Endothelial cell of hepatic sinusoid (primary cell): ENCODE measurements around the gene NELFE.
"Not testable (repeated sequence)": the region's sequence is repeated elsewhere in the genome, so short reads cannot be mapped to it uniquely, and the experiment has no call there.

Experiments used
- in situ Hi-C: cut with HindIII; loops from 2 replicates; pipeline ENCODE4 v1.10.0; 2017; ENCODE audit warnings: low sequenced_read_pairs

The NELFE gene

DNA sequence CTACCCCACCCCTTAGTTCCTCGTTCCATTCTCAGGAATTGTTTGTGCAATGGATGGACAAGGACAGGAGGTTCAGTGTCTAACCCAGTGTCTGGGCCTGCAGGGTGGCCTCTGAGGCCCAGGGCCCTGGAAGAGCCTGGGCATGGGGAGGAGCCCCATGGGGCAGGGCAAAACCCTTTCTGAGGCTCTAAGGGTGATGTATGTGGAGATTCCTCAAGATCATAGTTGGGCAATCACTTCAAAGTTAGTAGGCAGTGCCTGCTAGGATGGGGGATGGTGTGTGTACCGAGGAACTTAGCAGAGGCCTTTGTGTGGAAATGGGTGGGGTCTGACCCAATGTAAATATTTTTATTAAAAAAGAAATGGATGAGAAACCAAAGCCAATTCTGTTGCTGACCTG is 38.0 kb downstream of the NELFE start:
- in situ Hi-C loops, result no loop called here

DNA sequence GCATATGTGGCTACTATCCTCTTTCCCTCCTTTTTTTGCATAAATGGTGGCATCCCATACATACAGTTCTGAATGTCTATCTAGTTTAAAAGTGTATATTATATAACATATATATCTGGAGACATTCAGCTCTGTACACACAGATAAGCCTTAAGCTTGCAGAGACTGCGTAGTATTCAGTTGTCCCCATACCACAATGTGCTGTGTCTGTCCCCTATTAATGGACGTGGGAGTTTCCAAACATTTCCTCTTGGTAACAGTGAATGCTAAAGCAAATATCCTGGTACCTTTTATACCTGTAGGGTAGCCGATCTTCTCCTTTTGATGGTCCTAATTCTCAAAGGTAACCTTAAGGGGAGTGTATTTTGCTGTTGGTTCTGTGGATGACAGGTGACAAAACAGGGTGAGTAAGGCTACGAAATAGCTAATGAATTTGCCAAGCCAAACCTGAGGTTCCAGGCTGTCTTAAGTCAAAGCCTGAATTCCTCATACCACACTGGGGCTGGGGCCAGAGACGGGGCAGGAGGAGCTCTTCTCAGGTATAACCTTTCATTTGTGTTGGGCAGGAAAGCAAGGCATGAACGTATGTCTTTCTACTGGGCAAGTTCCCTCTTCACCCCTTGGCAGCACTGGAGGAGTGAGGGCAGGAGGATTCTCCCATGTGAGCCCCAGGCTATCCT is 39.0 kb downstream of the NELFE start:
- in situ Hi-C loops, result no loop called here

- in situ Hi-C loops, result no loop called here
Measured at GRCh38 chr6:31918069-31918720, 40.6 kb downstream of the NELFE start.

- in situ Hi-C loops, result no loop called here
Measured at GRCh38 chr6:31915756-31916155, 43.0 kb downstream of the NELFE start.

DNA sequence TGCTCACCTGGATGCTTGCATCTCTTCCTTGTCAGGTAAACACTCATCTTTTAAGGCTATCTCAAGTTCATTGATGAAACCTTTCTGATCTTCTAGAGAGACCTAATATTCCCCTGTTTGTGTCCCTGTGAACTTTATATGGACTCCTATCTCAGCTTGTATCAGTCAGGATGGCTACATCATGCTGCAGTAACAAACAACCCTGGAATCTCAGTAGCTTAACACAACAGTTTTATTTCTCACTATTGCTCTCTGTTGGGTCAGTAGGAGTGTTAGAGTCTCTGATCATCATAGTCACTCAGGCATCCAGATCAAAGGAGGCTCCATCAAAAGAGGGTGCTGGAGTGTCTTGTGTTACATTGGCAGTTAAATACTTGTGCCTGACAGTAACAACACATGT is 43.4 kb downstream of the NELFE start:
- in situ Hi-C loops, result no loop called here

DNA sequence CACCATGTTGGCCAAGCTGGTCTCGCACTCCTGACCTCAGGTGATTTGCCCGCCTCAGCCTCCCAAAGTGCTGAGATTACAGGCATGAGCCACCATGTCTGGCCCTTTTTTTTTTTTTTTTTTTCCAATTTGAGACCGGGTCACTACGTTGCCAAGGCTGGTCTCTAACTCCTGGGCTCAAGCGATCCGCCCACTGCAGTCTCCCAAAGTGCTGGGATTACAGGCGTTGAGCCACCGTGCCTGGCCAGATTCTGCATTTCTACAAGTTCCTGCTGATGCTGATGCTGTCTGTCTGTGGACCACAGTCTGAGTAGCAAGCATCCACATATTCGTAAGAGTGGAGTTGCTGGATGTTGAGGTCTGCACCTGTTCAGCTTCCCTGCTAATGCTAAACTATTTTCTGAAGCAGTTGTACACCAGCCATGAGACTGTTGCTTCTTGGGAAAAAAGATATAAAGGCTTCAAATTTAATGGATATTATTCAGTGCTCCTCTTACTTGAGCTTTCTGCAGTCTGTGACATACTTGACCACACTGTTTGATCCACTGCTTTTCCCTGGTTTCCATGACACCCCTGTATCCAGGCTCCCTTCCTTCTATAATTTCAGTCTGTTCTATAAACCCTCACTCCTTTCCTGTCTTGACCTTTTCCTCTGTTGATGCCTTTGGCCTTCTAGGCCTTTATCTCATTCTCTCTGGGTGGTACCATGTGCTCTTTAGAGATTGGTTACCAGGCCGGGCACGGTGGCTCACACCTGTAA is 46.8 kb downstream of the NELFE start:
- in situ Hi-C loops, result no loop called here

DNA sequence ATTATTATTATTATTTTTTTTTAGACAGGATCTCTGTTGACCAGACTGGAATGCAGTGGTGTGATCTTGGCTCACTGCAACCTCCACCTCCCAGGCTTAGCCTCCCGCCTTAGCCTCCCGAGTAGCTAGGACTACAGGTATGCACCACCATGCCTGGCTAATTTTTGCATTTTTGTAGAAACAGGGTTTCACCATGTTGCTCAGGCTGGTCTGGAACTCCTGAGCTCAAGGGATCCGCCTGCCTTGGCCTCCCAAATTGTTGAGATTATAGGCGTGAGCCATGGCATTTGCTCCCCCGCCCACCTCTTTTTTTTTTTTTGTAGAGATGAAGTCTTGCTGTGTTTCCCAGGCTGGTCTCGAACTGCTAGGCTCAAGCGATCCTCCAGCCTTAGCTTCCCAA is 49.5 kb downstream of the NELFE start:
- in situ Hi-C loops, result not testable (repeated sequence)

- in situ Hi-C loops, result no loop called here
Measured at GRCh38 chr6:31908791-31909190, 50.0 kb downstream of the NELFE start.

- in situ Hi-C loops, result not testable (repeated sequence)
Measured at GRCh38 chr6:31908255-31908654, 50.5 kb downstream of the NELFE start.

- in situ Hi-C loops, result no loop called here
Measured at GRCh38 chr6:31907158-31907813, 51.5 kb downstream of the NELFE start.

DNA sequence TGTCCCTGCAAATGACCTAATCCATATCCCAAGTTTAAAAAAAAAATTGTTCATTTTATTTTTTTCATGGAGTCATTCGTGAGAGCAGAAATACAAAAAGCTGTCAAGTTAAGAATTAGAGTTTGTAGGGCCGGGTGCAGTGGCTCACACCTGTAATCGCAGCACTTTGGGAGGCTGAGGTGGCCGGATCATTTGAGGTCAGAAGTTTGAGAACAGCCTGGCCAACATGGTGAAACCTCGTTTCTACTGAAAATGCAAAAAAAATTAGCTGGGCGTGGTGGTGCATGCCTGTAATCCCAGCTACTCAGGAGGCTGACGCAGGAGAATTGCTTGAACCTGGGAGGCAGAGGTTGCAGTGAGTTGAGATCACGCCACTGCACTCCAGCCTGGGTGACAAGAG is 52.0 kb downstream of the NELFE start:
- in situ Hi-C loops, result not testable (repeated sequence)

GRCh38 chr6:31906122-31906521 is 52.6 kb downstream of the NELFE start:
- in situ Hi-C loops, result no loop called here

- in situ Hi-C loops, result no loop called here
Measured at GRCh38 chr6:31905041-31905440, 53.7 kb downstream of the NELFE start.

GRCh38 chr6:31903957-31904356 is 54.8 kb downstream of the NELFE start:
- in situ Hi-C loops, result no loop called here
